WTC11 (cell line): ENCODE data around the gene NHSL1. TPM values are rescaled to one million over a fixed set of nuclear protein-coding genes. Genes with fewer than 3 reads are reported as not detected.

Source experiments
- ATAC-seq: fragments of 200-7000 bp; cut with Tn5 transposase; 2 replicates; pipeline ENCODE4 v1.10.0; 2021; ENCODE audit warnings: mild to moderate bottlenecking, moderate library complexity
- CTCF ChIA-PET: fragments of 300-600 bp; sonication (Branson Sonifier 250); formaldehyde crosslinking; loops from one replicate; lab custom pipeline; 2021; ENCODE audit warnings: antibody characterized with exemption; lab: Charles Lee
- POLR2A ChIA-PET: fragments of 350-600 bp; sonication (Branson Sonifier 250); formaldehyde crosslinking; loops from one replicate; lab custom pipeline; 2021; ENCODE audit warnings: antibody characterized with exemption; lab: Charles Lee
- DNase-seq: peaks from one replicate; pipeline ENCODE4 v3.0.0; 2021; ENCODE audit warnings: low spot score
- H3K27ac Mint-ChIP-seq: 2 replicates; pipeline ENCODE4 v1.8.0; 2021; ENCODE audit warnings: mixed read lengths
- H3K27me3 Mint-ChIP-seq: 2 replicates; pipeline ENCODE4 v1.8.0; 2021; ENCODE audit warnings: low read depth, mild to moderate bottlenecking, moderate library complexity, mixed read lengths
- H3K36me3 Mint-ChIP-seq: 2 replicates; pipeline ENCODE4 v1.8.0; 2021; ENCODE audit warnings: mixed read lengths
- H3K4me1 Mint-ChIP-seq: 2 replicates; pipeline ENCODE4 v1.8.0; 2022; ENCODE audit warnings: mixed read lengths
- H3K4me3 Mint-ChIP-seq: 2 replicates; pipeline ENCODE4 v1.8.0; 2021; ENCODE audit warnings: mild to moderate bottlenecking, moderate library complexity, mixed read lengths
- H3K9me3 Mint-ChIP-seq: 2 replicates; pipeline ENCODE4 v1.8.0; 2021; ENCODE audit warnings: mixed read lengths
- ATF1 ChIP-seq: sonication (generic); formaldehyde crosslinking; IDR thresholded peaks from 2 replicates; pipeline ENCODE4 v1.8.1; 2023; ENCODE audit warnings: mild to moderate bottlenecking, moderate library complexity, missing genetic modification reagents
- ETV6 ChIP-seq: sonication (generic); formaldehyde crosslinking; IDR thresholded peaks from 2 replicates; pipeline ENCODE4 v1.8.1; 2022; ENCODE audit warnings: mild to moderate bottlenecking, missing genetic modification reagents
- FOXJ3 ChIP-seq: sonication (generic); formaldehyde crosslinking; IDR thresholded peaks from 2 replicates; pipeline ENCODE4 v1.9.0; 2021; ENCODE audit warnings: missing genetic modification reagents, mild to moderate bottlenecking, borderline replicate concordance
- FOXP1 ChIP-seq: sonication (generic); formaldehyde crosslinking; IDR thresholded peaks from 2 replicates; pipeline ENCODE4 v1.8.0; 2022; ENCODE audit warnings: missing genetic modification reagents, mild to moderate bottlenecking, moderate library complexity, borderline replicate concordance
- GTF2I ChIP-seq: fragments of 250-450 bp; sonication (Bioruptor Pico); conservative IDR thresholded peaks from 2 replicates; pipeline ENCODE4 v1.4.0; 2021; ENCODE audit warnings: mild to moderate bottlenecking
- JAZF1 ChIP-seq: fragments of 250-450 bp; sonication (Bioruptor Pico); IDR thresholded peaks from 2 replicates; pipeline ENCODE4 v1.9.0; 2021; ENCODE audit warnings: moderate library complexity, mild to moderate bottlenecking, inconsistent platforms
- NFATC4 ChIP-seq: fragments of 250-450 bp; sonication (Bioruptor Pico); IDR thresholded peaks from 2 replicates; pipeline ENCODE4 v1.9.0; 2021; ENCODE audit warnings: mild to moderate bottlenecking
- NR1H2 ChIP-seq: sonication (generic); formaldehyde crosslinking; IDR thresholded peaks from 2 replicates; pipeline ENCODE4 v1.9.0; 2021; ENCODE audit warnings: mild to moderate bottlenecking, moderate library complexity, missing genetic modification reagents
- NR3C1 ChIP-seq: sonication (generic); formaldehyde crosslinking; conservative IDR thresholded peaks from 2 replicates; pipeline ENCODE4 v1.8.1; 2023; ENCODE audit warnings: low read depth, mild to moderate bottlenecking, missing genetic modification reagents
- OVOL2 ChIP-seq: fragments of 250-450 bp; sonication (Bioruptor Pico); IDR thresholded peaks from 2 replicates; pipeline ENCODE4 v1.9.0; 2021; ENCODE audit warnings: mild to moderate bottlenecking, borderline replicate concordance
- SOX15 ChIP-seq: fragments of 250-450 bp; sonication (Bioruptor Pico); IDR thresholded peaks from 2 replicates; pipeline ENCODE4 v1.9.0; 2021; ENCODE audit warnings: mild to moderate bottlenecking
- ZNF232 ChIP-seq: sonication (generic); formaldehyde crosslinking; IDR thresholded peaks from 2 replicates; pipeline ENCODE4 v1.8.0; 2022; ENCODE audit warnings: mild to moderate bottlenecking, missing genetic modification reagents
- ZNF671 ChIP-seq: fragments of 250-450 bp; sonication (Bioruptor Pico); IDR thresholded peaks from 2 replicates; pipeline ENCODE4 v1.8.0; 2021; ENCODE audit warnings: mild to moderate bottlenecking
- total RNA-seq: library from RNA; stranded (reverse); gene quantifications from 3 replicates; pipeline ENCODE4 v1.2.3, GENCODE V29; 2021
- TF ChIP-seq, protein P1 (sequence below): sonication (generic); formaldehyde crosslinking; IDR thresholded peaks from 2 replicates; pipeline ENCODE4 v1.8.0; 2022; ENCODE audit warnings: mild to moderate bottlenecking, missing genetic modification reagents
- TF ChIP-seq, protein P2 (sequence below): sonication (generic); formaldehyde crosslinking; IDR thresholded peaks from 2 replicates; pipeline ENCODE4 v1.8.1; 2023; ENCODE audit warnings: mild to moderate bottlenecking, moderate library complexity, missing genetic modification reagents
- TF ChIP-seq, protein P3 (sequence below): sonication (generic); formaldehyde crosslinking; IDR thresholded peaks from 2 replicates; pipeline ENCODE4 v1.8.0; 2022; ENCODE audit warnings: missing genetic modification reagents
- TF ChIP-seq, protein P4 (sequence below): sonication (generic); formaldehyde crosslinking; IDR thresholded peaks from 2 replicates; pipeline ENCODE4 v1.8.1; 2023; ENCODE audit warnings: mild to moderate bottlenecking, missing genetic modification reagents, borderline replicate concordance
- TF ChIP-seq, protein P5 (sequence below): sonication (generic); formaldehyde crosslinking; IDR thresholded peaks from 2 replicates; pipeline ENCODE4 v1.8.1; 2022; ENCODE audit warnings: low read depth, mild to moderate bottlenecking, moderate library complexity, missing genetic modification reagents, borderline replicate concordance
- TF ChIP-seq, protein P6 (sequence below): fragments of 250-450 bp; sonication (Bioruptor Pico); IDR thresholded peaks from 2 replicates; pipeline ENCODE4 v1.8.0; 2021; ENCODE audit warnings: mild to moderate bottlenecking

Gene NHSL1
- total RNA-seq, 1 experiment from 2014 or later: 31.1 TPM

DNA sequence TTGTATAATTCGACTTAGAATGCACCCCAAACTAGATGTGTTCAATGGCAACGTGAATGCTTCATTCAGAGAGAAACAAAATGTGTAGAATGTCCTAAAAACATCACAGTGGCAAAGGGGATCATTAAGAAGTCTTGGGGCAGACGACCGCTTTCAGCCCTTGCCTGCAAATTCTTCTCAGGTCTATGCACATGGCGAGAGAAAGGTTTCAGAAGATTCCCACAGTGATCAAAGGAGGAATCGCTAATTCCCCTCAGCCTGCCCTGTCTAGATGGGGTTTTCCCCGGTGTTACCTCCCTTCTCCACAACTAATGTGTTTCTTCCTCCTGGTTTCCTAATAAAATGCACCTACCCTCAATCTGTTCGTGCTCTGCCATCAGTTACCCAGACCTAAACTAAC is 13.3 kb upstream of the NHSL1 start:
- ChIA-PET POLR2A (no interaction called here), CTCF (interaction anchor here (0.6 to 1.0 kb wide), 2 partner anchors 17 to 277 kb away, joined by 3 to 6 read pairs; no protein-coding TSS in a partner anchor)
- TF ChIP-seq ZNF232 (CRISPR knock-in tag) (no peak), ATF1 (no peak), ZNF671 (CRISPR knock-in tag) (no peak)
- peaks cover 46% of the 10 kb centered on the region for H3K4me1 Mint-ChIP-seq
- peaks cover under 1% of the 10 kb centered on the region for H3K36me3 Mint-ChIP-seq
- no peaks in the 10 kb centered on the region; the same call in 1 of the 2 replicates for H3K27me3 Mint-ChIP-seq
- DNase-seq (no peak), ATAC-seq (peak; percentile 61)
- H3K4me3 Mint-ChIP-seq: no peak overlapping the region
- H3K9me3 Mint-ChIP-seq: peaks cover under 1% of the 10 kb centered on the region
- peak overlapping the region; percentile 33; the same call in 1 of the 2 replicates for H3K27ac Mint-ChIP-seq

DNA sequence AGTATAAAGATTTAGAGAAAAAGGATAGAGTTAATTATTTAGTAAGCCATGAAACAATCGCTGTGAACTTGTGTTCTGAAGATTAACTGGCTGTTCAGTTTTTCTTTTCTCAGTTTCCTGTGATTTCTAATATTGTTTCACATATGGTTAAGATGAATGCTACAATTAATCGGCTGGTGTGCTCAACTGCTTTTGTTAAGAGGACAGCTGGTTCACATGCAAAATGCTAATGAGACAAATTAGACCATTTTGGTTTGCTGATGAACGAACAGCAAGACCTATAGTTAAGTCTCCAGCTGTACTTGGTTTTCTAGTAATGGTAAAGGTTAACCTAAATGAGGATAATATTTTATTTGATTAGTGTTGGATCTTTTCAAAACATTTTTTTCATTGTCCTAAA is 10.8 kb upstream of the NHSL1 start:
- no peak overlapping the region for H3K4me3 Mint-ChIP-seq
- H3K36me3 Mint-ChIP-seq: no peaks in the 10 kb centered on the region
- H3K27me3 Mint-ChIP-seq: no peaks in the 10 kb centered on the region; the same call in 1 of the 2 replicates
- peaks cover 46% of the 10 kb centered on the region for H3K4me1 Mint-ChIP-seq
- CTCF ChIA-PET: interaction anchor here (0.6 to 3.9 kb wide), 12 partner anchors 8 to 83 kb away, joined by 3 to 29 read pairs (median 4); partner anchors contain the start of gene NHSL1
- no peak for DNase-seq
- no peak for ATAC-seq
- no peak overlapping the region for H3K27ac Mint-ChIP-seq
- POLR2A ChIA-PET: interaction anchor here (0.5 kb wide), 1 partner anchor 488 kb away, joined by 6 read pairs; no protein-coding TSS in a partner anchor
- no peaks in the 10 kb centered on the region for H3K9me3 Mint-ChIP-seq
- TF ChIP-seq FOXJ3 (CRISPR knock-in tag): no peak
- TF ChIP-seq, protein P1, sequence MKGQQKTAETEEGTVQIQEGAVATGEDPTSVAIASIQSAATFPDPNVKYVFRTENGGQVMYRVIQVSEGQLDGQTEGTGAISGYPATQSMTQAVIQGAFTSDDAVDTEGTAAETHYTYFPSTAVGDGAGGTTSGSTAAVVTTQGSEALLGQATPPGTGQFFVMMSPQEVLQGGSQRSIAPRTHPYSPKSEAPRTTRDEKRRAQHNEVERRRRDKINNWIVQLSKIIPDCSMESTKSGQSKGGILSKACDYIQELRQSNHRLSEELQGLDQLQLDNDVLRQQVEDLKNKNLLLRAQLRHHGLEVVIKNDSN (CRISPR knock-in tag): no peak
- TF ChIP-seq, protein P2, sequence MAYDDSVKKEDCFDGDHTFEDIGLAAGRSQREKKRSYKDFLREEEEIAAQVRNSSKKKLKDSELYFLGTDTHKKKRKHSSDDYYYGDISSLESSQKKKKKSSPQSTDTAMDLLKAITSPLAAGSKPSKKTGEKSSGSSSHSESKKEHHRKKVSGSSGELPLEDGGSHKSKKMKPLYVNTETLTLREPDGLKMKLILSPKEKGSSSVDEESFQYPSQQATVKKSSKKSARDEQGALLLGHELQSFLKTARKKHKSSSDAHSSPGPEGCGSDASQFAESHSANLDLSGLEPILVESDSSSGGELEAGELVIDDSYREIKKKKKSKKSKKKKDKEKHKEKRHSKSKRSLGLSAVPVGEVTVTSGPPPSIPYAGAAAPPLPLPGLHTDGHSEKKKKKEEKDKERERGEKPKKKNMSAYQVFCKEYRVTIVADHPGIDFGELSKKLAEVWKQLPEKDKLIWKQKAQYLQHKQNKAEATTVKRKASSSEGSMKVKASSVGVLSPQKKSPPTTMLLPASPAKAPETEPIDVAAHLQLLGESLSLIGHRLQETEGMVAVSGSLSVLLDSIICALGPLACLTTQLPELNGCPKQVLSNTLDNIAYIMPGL: no peak
- no peak for TF ChIP-seq FOXP1
- TF ChIP-seq, protein P3, sequence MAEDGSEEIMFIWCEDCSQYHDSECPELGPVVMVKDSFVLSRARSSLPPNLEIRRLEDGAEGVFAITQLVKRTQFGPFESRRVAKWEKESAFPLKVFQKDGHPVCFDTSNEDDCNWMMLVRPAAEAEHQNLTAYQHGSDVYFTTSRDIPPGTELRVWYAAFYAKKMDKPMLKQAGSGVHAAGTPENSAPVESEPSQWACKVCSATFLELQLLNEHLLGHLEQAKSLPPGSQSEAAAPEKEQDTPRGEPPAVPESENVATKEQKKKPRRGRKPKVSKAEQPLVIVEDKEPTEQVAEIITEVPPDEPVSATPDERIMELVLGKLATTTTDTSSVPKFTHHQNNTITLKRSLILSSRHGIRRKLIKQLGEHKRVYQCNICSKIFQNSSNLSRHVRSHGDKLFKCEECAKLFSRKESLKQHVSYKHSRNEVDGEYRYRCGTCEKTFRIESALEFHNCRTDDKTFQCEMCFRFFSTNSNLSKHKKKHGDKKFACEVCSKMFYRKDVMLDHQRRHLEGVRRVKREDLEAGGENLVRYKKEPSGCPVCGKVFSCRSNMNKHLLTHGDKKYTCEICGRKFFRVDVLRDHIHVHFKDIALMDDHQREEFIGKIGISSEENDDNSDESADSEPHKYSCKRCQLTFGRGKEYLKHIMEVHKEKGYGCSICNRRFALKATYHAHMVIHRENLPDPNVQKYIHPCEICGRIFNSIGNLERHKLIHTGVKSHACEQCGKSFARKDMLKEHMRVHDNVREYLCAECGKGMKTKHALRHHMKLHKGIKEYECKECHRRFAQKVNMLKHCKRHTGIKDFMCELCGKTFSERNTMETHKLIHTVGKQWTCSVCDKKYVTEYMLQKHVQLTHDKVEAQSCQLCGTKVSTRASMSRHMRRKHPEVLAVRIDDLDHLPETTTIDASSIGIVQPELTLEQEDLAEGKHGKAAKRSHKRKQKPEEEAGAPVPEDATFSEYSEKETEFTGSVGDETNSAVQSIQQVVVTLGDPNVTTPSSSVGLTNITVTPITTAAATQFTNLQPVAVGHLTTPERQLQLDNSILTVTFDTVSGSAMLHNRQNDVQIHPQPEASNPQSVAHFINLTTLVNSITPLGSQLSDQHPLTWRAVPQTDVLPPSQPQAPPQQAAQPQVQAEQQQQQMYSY: no peak
- no peak for TF ChIP-seq NR3C1 (CRISPR knock-in tag)
- TF ChIP-seq OVOL2 (CRISPR knock-in tag): no peak
- TF ChIP-seq JAZF1 (CRISPR knock-in tag): no peak
- TF ChIP-seq, protein P4, sequence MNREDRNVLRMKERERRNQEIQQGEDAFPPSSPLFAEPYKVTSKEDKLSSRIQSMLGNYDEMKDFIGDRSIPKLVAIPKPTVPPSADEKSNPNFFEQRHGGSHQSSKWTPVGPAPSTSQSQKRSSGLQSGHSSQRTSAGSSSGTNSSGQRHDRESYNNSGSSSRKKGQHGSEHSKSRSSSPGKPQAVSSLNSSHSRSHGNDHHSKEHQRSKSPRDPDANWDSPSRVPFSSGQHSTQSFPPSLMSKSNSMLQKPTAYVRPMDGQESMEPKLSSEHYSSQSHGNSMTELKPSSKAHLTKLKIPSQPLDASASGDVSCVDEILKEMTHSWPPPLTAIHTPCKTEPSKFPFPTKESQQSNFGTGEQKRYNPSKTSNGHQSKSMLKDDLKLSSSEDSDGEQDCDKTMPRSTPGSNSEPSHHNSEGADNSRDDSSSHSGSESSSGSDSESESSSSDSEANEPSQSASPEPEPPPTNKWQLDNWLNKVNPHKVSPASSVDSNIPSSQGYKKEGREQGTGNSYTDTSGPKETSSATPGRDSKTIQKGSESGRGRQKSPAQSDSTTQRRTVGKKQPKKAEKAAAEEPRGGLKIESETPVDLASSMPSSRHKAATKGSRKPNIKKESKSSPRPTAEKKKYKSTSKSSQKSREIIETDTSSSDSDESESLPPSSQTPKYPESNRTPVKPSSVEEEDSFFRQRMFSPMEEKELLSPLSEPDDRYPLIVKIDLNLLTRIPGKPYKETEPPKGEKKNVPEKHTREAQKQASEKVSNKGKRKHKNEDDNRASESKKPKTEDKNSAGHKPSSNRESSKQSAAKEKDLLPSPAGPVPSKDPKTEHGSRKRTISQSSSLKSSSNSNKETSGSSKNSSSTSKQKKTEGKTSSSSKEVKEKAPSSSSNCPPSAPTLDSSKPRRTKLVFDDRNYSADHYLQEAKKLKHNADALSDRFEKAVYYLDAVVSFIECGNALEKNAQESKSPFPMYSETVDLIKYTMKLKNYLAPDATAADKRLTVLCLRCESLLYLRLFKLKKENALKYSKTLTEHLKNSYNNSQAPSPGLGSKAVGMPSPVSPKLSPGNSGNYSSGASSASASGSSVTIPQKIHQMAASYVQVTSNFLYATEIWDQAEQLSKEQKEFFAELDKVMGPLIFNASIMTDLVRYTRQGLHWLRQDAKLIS (CRISPR knock-in tag): no peak
- TF ChIP-seq ETV6 (CRISPR knock-in tag): no peak
- TF ChIP-seq, protein P5, sequence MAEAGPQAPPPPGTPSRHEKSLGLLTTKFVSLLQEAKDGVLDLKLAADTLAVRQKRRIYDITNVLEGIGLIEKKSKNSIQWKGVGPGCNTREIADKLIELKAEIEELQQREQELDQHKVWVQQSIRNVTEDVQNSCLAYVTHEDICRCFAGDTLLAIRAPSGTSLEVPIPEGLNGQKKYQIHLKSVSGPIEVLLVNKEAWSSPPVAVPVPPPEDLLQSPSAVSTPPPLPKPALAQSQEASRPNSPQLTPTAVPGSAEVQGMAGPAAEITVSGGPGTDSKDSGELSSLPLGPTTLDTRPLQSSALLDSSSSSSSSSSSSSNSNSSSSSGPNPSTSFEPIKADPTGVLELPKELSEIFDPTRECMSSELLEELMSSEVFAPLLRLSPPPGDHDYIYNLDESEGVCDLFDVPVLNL (CRISPR knock-in tag): no peak
- TF ChIP-seq NR1H2: no peak
- TF ChIP-seq, protein P6, sequence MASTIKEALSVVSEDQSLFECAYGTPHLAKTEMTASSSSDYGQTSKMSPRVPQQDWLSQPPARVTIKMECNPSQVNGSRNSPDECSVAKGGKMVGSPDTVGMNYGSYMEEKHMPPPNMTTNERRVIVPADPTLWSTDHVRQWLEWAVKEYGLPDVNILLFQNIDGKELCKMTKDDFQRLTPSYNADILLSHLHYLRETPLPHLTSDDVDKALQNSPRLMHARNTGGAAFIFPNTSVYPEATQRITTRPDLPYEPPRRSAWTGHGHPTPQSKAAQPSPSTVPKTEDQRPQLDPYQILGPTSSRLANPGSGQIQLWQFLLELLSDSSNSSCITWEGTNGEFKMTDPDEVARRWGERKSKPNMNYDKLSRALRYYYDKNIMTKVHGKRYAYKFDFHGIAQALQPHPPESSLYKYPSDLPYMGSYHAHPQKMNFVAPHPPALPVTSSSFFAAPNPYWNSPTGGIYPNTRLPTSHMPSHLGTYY (CRISPR knock-in tag): no peak
- no peak for TF ChIP-seq SOX15 (CRISPR knock-in tag)
- no peak for TF ChIP-seq NFATC4 (CRISPR knock-in tag)
- TF ChIP-seq GTF2I: no peak
